GM21526 (cell line): Measurements from ENCODE around the gene AASS.
A peak's percentile ranks its signal among the peaks of the same experiment; 100 is the strongest.

Experiments used
- ATAC-seq: cut with Tn5 transposase; IDR thresholded peaks from one replicate; pipeline ENCODE4 v1.9.1; 2021; ENCODE audit warnings: moderate library complexity; ENCODE audit not compliant: unreplicated experiment, low FRiP score

Gene AASS

DNA sequence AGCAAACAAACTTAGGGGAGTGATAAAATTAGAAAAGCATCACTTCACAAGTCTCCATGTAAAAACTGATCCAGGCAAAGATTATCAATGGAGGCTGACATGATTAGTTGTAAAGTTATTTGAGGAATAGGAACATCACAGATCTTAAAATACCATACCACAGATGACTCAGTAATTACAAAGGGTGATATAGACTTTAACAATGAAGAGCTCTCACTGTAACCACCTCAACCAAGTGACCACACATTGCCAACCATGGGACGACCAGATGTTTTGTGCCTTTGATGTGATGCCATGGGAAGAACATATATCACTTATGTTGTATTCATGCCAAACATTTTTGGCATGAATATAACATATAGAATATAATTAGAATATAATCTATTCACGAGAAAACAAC lies 11.7 kb downstream of the AASS start:
- ATAC-seq, result no peak

DNA sequence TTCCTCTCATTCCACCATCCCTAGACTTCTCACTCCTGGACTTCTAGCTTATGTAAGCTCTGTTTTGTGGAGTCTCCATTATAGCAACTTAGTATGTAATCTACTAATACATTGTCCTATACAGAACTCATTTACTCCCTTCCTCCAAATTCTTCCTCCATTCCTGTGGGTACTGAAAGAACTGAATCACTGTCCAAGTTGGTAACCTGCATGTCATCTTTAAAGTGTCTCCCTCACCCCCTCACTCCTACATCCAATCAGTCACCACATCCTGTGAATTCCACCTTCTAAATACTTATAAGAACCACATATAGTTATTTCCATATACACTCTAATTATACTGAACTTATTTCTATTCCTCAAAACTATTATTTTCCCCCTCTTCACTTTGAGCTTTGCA lies 20.3 kb downstream of the AASS start:
- ATAC-seq, result no peak

DNA sequence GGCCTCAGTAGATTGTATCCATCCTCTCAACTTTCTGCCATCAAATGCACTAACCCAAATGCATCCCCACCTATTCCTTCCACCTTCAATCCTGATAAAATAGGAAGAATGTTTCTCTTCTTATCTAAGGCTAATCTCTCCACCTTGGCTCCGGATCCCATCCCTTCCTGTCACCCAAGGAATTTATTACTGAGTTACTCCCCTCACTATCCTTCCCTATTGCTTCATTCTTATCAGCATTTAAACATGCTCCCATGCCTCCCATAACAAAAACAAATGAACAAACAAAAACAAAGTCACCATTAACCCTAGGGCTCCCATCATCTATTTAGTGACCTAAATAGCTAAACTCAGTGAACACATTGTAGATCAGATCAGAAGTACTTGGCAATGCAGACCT lies 25.3 kb downstream of the AASS start:
- no peak for ATAC-seq

DNA sequence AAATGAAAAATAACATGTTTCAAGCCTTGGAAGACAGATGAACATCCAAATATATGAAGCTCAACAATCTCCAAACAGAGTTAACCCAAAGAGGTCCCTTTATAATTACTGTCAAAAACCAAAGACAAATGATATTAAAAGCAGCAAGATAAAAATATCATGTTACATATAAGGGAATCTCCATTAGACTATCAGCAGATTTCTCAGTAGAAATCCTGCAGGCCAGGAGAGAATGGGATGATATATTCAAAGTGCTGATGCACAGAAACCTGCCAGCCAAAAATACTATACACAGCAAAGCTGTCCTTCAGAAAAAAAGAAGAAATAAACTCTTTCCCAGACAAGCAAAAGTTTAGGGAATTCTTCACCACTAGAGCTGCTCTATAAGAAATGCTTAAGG lies 41.0 kb downstream of the AASS start:
- ATAC-seq, result no peak

DNA sequence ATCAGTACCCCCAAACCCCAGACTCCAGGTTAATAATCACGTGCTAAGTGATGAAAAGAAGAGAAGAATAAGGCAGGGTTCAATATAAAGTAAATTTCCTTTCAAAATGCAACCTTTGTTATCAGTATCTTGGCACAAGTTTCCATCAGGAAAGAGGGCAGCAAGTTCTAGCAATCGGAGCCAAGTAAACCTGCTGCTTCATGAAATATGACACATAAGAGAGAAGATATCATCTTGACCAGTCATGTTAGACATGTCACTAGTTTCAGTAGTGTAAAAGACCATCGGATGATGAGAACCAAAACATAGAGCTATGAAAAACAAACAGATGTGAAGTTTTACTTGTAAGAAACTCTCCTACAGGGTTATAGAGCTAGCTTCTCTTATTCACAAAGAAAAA lies 44.0 kb downstream of the AASS start:
- ATAC-seq, result no peak

DNA sequence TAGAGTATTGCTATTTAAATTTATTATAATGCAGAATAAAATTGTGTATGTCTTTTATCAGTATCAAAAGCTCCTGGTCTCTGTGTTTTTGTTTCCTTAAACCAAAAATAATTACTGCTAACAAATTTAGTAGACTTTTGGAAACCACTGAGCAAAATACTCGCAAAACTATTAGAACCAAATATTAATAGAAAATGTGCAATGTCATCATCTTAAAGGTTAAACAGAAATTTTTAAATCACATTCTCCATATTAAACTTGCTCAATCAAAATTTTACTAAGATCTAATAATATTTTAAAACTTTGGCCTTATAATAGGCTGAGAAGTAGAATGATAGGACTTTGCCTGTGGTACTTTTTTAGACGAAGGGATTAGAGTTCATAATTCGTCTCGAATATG lies 48.4 kb downstream of the AASS start:
- ATAC-seq, result no peak

DNA sequence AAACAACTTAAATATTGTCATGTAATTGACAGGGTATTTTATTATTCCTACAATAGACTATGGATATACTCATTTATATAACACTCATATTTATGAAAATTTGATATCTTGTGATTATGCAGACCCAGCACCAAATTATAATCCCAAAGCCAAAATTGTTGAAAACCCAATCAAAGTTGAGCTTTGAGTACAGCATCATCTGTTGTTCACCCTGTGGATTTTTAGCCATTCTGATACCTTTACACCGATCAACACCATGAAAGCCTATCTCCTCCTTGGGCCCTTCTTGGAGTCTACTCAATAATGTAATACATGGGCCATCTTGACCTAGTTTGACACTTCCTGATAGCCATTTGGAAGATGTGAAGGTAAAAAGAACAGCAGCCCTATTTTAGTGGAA lies 49.5 kb downstream of the AASS start:
- ATAC-seq, result no peak

DNA sequence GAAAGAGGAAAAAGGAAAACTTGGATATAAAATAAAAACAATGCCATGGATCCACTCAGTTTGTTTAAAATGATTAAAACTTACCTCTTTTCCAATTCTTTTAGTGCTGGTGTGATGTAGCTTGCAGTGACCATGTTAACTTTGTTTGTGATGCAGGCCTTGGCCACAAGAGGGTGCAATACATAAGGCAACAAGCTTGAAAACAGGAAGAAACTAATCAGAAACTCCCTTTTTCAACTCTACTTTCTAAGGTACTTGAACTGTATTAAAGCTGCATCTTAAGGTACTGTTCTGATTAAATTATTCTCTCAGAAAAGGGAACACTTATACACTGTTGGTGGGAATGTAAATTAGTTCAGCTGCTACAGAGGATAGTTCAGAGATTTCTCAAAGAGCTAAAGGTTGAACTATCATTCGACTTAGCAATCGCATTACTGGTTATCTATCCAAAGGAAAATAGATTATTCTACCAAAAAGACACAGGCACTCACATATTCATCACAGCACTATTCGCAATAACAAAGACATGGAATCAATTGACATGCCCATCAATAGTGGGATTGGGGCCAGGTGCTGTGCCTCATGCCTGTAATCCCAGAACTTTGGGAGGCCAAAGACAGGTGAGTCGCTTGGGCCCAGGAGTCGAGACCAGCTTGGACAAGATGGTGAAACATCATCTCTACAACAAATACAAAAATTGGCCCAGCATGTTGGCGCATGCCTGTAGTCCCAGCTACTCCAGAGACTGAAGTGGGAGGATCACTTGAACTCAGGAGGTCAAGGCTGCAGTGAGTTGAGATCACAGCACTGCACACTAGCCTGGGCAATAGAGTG lies 50.9 kb downstream of the AASS start:
- peak; percentile 95 for ATAC-seq

DNA sequence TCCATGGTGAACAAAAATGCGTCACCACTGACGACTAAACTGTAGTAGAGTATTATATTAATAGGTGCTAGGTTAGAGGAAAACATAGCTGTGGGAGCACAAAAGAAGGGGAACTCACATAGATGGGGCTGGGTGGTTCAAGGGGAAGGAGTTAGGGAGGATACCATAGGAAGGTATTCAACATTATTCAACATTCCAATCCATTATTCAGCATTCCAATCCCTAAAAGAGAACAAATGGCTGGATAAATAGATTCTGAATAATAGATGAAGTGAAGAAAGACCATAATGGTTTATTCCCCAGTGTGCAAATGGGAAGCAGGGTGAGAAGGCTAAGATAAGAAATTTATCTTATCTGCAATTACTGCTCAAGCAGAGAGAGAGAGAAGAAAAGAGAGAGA lies 61.4 kb downstream of the AASS start:
- ATAC-seq, result no peak

DNA sequence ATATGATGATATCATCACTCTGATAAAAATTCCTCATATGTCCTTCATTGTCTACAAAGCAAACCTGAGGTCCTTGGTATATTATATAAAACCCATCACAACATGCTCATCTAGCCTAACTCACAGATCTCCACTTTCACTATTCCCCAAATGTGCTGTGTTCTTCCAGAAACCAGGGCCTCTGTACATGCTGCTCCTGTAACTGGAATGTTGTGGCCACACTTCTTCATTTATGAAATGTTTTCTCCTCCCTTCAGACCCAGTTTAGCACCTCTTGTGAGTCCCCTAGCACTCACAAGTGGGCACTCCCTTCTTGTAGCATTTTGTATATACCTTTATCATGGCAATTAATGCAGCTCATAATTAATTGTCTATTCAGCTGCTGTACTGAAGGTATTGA lies 61.9 kb downstream of the AASS start:
- ATAC-seq, result no peak

DNA sequence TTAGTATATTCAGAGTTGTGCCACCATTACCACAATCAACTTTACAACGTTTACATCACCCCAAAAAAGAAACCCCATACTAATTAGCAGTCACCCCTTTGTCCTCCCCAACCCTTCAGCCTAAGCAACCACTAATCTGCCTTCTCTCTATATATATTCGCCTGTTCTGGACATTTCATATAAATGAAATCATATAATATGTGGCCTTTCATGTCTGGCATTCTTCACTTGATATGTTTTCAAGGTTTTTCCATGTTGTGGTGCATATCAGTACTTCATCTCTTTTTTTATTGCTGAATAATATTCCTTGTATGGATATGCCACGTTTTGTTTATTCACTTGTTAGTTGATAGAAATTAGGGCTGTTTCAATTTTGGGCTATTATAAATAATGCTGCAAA lies 70.4 kb downstream of the AASS start:
- no peak for ATAC-seq

DNA sequence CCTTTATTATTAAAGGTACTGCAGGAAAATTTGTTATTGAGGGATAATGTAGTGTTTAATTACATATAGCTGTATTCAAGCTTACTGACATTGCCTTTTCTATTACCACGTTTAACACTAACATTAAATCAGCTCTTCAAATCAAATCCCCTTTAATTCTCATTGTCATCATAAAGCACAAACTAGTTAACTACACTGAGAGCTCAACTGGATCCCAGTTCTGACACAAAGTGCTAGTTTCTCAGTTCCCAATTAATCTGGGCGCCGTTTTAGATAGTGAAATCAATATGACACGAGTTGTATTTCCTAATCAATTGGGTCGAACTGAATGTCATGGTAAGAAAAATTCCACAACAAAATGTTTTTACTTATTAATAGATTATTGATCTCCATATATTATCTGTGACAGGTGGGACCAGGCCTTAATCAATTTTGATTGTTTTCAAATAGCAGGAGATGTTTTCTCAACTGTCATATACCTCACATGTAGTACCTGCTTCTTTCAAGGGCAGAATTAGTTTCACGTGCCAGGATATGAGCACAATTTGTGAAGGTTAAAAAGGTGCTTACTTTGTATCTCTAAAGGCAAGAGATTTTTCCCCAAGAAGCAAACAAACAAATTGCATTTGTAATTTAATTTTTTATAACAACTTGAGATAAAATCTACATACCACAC lies 71.0 kb downstream of the AASS start:
- no peak for ATAC-seq

DNA sequence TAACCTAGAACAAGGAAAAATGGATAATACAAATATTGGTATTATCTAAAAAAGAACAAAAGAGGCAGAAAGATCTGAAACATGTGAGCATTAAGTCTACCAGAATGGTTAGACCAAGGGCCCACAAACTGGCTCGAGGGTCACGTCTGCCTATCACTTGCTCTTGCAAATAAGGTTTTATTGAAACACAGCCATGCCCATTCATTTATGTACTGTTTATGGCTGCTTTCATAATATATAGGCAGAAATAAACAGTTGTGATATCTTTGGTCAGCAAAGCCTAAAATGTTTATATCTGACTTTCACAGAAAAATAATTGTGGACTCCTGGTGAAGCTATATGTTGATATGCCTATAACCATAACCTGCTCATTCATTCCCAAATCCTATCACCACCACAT lies 71.8 kb downstream of the AASS start:
- ATAC-seq, result no peak

DNA sequence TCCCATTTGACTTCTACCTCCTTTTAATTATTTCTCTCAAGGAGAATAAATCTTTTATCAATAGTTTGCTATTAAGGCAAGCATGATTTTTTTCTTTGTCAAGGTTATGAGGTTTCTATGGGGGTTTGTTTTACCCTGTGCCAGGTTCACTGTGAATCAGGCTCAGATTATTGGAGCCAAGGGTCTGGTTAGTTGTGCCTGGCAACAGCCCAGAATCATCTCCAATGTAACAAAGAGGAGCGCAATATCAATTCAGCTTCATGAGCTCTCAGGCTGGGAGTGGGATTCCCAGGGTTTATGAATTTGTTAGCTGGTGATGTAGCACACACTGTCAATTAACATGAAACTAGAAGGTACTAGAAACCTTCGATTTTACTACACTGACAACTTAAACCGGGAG lies 73.2 kb downstream of the AASS start:
- no peak for ATAC-seq

DNA sequence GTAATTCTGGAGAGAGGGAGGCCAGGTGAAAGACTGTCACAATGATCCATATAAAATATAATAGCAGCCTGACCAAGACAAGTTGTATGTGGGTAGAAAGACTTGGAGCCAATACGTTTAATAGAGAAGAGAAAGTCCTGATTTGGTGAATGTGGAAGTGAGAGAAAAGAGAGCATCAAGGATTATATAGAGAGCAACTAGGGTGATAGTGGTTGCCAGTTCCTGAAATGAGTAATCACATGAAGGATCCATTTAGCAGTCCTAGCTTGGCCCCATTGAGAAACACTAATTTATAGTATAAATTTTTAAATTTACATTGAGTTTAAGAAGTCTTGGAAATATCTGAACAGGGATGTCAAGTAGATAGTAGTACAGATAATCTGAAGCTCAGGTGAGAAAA lies 74.0 kb downstream of the AASS start:
- ATAC-seq, result no peak

DNA sequence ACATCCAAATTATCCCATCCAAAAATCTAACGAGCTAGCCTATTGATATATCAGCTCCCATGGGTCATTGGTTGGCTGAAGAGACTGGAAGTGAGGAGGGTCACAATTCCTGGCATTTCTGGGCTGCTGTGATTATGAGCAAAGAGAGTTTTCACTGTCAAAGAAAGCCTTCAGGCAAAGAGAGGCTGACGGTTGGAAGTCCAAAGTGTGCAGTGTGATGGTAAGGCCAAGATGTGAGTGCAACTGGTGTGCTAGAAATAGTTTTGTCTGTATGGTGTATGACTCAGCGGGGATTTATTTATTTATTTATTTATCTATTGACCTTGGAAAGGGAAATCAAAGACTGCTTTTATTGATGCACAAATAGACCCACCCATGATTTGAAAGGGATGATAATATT lies 75.0 kb downstream of the AASS start:
- no peak for ATAC-seq

DNA sequence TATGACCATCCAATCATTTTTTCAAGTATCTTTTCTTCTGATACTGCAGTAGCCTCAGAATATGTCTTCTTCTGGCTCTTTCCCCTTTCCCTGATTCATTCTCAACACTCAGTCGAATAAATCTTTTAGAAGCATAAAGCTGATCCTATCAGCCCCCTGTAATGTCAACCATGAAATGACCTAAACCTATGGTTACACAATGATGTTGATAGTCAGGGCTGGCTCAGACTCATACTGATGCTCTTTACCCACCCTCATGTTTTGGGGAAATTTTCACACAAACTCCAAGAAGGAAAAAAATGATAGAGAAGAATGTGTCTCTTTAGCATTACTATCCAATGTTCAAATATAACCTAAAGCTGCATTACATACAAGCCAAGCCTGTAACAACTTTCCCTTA lies 76.0 kb downstream of the AASS start:
- no peak for ATAC-seq

DNA sequence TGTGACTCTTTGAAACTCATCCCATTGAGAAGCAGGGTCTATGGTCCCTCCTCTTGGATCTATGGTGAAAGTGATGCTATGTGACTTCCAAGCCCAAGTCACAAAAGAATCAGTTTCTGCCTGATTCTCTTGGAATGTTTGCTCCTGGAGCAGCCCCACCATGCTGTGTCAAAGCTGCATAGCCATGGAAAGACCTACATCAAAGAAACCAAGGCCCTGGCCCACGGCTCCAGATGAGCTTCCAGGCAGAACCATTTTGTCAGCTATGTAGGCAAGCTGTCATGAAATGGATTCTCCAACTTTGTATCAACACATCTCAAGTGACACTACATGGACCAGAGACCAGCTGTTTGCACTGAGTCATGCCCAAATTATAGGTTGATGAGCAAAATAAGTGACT lies 77.0 kb downstream of the AASS start:
- ATAC-seq, result no peak

DNA sequence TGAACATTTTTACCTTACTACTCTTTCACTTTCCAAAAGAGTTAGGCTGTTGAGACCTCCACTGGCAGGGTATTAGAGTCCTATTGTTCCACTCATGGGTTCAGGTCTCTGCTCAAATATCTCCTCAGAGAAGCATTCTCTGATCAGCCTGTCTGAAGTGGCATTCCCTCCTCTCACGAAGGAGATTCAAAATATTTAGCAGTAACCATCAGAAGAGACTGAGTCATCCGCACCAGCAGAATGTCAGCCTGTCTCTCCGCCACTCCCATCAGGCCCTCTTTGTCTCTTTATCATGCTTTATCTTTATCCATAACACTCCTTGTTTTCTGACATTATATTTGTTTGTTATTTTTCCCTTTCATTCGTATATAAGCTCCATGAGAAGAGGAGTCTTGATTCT lies 79.1 kb downstream of the AASS start:
- no peak for ATAC-seq

DNA sequence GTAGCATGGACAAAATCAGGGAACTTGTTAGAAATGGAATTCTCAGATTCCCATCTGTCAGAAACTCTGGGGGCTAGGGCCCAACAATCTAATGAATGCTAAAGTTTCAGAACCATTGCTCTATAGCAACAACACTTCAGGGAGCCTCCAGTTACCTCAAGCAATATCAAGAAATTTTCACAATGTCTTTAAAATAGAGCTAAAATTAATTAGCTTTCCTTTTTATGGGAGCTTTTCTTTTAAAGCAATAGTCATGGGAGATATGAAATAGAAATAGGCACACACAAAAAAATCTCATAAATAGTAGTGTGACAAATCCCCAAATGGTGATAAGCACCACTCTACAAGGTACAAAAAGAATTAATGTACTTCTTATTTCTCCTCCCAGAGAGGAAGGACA lies 80.9 kb downstream of the AASS start:
- no peak for ATAC-seq

DNA sequence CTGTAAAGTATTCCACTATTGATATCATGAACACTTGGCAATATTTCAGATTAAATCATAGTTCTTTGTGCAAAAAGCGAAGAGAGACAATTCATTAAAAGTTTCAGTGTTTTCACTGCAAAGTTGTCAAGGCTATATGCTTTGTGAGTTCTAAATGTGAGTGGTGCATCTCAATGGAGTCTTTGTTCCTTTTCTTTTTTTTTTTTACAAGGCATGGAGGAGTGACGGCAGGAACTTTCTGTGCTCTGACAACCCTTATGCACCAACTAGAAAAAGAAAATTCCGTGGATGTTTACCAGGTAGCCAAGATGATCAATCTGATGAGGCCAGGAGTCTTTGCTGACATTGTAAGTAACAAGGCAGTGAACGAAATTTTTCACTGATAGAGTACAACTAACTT lies 84.5 kb downstream of the AASS start:
- ATAC-seq, result no peak

DNA sequence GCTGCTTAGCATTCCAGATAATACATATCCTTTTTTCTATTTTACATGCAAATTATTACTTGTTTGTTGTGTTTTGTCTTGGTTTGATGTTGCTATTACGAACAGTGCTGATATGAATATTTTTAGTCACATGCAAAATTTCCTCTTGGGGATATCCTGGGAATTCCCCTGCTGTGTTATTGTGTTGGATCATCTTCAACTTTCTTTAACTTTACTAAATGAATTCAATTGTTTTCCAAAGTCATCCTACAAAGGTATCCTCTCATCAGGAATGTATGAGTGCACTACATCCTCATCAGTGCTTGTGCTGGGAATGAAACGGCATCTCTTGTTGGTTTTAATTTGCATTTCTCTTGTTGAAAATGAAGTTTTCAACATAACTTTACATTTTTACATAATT lies 87.1 kb downstream of the AASS start:
- ATAC-seq, result no peak
